Fibroblast of skin of scalp (primary cell): Measurements from ENCODE around the gene SERINC3.
"Not testable (repeated sequence)": the region's sequence is repeated elsewhere in the genome, so short reads cannot be mapped to it uniquely, and the experiment has no call there.

Source experiments
- DNase-seq: peaks from one replicate; pipeline ENCODE4 v3.0.0-alpha.2; 2013

The SERINC3 gene

DNA sequence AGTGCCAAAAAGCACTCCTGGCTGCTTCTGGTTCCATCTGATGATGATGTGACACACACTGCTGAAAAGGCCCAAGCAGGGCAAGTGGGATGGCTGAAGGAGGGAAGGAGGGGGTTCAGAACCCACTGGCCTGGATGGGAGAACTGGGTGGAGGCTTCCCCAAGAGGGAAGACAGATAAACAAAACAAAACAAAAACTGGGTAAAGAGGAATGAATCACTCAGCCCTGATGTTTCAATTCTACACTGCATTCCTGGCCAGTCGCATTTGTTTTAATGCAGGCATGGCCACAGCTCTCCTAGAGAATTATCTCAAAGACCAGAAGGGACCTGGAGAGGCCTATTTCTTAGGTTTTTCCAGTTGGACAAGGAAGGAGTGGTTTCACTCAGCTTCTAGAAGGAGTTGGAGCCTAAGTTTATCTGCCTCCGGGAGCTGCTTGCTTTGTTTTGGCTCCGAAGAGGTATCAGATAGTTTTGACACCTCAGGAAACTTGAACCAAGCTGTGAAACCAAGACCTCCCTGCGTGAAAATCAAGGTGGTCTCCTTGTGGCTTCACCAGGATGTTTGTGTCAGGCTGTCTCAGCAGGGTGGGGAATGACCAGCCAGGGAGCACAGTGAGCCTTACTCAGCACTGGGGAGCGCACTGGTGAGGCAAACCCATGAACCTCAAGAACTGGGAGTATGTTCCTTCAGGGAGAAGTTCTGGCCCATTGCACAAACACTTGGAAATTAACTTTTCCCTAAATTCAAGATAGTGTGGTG lies 30.1 kb downstream of the SERINC3 start:
- DNase-seq: peak; percentile 84

- DNase-seq: no peak
These were observed 31.9 kb downstream of the SERINC3 start for GRCh38 chr20:44489931-44490330.

- DNase-seq: no peak
These were observed 32.6 kb downstream of the SERINC3 start for GRCh38 chr20:44489223-44489622.

DNA sequence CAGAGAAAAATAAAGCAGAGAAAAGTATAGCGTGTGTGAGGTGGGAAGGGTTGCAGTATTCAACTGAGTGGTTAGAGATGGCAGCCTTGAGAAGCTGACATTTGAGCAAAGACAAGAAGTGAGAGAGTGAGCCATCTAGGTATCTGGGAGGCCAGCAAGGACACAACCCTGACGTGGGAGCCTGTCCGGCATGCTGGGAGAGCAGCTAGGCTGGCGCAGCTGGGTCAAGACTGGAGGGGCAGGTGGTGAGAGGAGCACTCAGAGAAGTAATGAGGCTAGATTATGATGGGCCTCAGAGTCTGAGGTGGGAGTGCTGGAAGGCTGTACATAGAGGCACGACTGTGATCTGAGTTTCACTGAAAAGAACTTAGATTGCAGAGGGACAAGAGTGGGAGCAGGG lies 33.3 kb downstream of the SERINC3 start:
- DNase-seq: no peak

DNA sequence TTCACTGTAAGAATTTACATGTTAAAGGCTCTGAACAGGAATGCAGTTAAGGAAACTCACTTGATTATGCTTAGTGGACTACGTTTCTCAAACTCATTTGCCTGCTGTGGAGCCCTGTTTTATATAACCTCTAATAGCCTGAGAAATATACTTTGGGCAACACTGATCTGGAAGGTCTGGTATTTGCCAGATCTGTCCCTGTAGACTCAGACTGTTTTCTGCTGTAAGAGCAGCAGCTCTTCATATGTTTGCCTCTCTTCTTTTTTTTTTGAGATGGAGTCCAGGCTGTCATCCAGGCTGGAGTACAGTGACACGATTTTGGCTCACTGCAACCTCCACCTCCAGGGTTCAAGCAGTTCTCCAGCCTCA lies 36.1 kb downstream of the SERINC3 start:
- DNase-seq: no peak

DNA sequence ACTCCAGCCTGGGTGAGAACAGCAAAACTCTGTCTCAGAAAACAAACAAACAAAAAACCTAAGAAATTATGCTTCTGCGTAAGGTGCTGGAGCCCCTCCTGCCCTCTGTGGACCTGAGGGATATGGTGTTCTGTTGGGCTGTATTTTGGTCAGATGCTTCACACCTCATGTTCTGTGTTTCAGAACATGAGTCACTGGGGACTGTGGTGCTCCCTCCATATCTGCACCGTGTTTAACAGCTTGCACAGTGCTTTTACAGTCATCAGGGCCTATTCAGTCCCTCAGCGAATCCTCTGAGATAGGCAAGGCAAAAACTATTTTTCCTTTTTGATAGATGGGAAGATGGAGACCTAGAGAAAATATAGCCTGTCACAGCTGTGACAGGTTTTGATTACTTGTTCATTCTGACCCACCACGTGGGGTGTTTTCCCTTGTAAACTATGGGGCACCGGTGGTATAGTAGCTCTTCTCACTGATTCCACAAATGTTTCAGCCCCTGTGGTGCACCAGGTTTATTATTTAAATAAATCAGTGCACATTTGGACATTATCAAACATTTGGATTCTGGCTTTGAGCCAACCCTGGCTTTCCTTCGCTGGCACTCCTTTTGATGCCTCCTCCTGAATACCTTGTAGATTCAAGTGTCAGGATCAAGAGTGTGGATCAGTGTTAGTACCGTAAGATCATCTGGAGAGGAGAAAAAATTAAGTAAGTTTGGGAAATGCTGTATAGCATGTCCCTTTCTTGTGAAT lies 36.6 kb downstream of the SERINC3 start:
- DNase-seq: no peak

- DNase-seq: no peak
These were observed 38.8 kb downstream of the SERINC3 start for GRCh38 chr20:44483112-44483511.

DNA sequence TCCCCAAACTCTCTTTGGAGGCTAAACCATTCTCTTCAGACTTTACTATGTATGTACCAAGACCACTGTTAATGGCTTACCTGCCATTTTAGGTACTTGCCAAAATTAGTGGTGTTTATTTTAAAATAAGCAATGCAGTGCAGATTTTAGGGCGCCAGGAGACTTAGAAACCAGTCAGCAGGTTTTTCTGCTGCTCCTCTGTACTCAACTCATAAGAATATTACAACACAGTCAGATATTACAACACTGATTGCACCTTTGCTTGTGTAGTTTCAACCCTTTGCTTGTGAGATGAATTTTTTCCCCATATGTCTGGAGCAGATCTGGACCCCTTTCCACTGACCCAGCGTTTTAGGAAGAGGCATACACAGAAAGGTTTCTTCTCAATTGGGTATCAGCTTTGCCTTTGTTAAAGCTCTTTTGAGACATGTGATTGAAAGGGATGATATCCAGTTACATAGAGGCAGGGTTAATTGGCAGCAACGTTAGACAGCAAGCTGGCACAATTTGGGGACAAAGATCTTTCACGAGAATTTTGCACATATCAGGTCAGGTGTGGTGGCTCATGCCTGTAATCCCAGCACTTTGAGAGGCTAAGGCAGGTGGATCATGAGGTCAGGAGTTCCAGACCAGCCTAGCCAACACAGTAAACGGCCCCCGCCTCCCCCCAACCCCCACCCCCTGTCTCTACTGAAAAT lies 40.0 kb downstream of the SERINC3 start:
- no peak for DNase-seq

GRCh38 chr20:44480097-44480496 lies 41.8 kb downstream of the SERINC3 start:
- no peak for DNase-seq

- no peak for DNase-seq
These were observed 42.2 kb downstream of the SERINC3 start for GRCh38 chr20:44479643-44480042.

DNA sequence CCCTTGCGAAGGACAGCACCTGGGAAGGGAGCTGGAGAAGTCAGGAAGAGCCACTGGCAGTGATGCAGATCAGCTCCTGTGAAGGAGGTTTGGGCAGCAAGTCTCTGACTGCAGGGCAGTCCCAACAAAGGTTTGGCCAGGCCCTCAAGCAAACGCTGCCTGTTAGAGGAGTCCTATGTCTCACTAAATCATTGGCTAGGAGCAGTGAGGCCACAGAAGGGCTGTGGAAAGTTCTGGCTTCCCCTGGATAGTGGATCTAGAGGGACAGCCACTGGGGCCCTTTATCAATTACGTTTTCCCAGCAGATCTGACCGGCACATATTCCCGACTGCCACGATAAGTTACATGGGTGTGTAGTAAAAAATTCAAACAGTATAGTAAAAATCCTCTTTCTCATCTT lies 43.7 kb downstream of the SERINC3 start:
- no peak for DNase-seq

DNA sequence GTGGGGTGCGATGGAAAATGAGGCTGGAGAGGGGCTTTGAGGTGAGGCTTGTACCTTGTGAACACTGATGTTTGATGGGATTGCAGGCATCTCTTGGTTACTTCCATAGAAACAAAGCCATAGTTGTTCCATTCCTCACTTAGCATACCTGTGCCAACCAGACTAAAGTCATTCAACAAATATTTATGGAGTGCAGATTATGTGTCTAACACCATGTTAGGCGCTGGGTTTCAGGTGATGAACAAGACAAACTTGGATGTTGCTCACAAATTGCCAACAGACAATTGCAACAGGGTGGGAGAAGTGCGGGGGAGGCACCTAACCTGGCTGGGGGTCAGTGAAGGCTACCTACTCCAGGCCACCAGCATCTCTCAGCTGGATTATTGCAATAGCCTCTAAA lies 44.7 kb downstream of the SERINC3 start:
- DNase-seq: no peak

- peak; percentile 80 for DNase-seq
These were observed 45.9 kb downstream of the SERINC3 start, which contains the start of gene TTPAL for GRCh38 chr20:44475694-44476560. TSS of gene TTPAL (plus strand) at chr20:44475874. CDS start at chr20:44480000, 4,126 bp downstream.

DNA sequence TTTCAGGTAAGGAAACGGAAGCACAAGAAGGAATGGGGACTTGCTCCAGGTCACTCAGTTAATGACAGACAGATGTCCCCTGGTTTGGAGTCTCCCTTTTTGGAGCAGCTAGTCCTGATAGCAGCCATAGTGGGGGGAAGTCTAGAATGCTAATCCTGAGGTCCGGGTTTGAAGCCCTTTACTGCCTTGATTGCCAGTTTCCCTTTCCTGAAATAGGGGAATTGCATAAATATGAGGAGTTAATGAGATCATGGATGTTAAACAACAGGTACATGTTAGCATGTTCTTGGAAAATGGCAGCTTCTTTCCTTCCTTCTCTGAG lies 46.5 kb downstream of the SERINC3 start:
- DNase-seq: no peak

- DNase-seq: not testable (repeated sequence)
These were observed 49.6 kb downstream of the SERINC3 start for GRCh38 chr20:44472283-44472682.

DNA sequence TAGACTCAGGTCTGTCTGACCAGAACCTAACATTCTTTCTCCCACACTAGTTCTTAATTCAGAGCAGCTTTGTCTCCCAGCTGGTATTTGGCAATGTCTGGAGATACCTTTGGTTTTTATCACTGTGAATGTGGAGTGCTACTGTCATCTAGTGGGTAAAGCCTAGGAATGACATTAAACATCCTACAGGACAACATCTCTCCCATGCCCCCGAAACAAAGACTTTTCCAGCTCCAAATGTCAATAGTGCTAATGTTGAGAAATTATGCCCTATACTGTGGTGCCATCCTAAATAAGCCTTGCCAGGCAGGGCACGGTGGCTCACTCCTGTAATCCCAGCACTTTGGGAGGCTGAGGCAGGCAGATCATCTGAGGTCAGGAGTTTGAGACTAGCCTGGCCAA lies 50.4 kb downstream of the SERINC3 start:
- DNase-seq: peak; percentile 62

DNA sequence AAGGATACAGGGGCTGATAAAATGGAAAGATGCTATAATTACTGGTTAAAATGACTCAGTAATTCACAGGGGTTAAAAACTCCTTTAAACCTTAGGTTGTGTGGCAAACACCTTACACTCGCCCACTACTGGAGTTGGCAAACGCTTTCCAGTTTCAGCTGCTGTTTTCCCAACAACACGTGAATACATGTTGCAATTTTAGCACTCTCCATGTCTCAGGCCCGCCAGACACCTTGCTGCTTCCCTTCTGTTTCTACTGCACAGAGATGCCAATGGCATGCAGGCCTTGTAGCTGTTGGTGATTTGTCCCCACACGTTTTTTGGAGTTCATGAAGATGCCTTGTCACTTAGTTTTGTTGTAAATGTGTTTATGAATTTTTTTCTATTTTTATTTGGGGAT lies 51.5 kb downstream of the SERINC3 start:
- no peak for DNase-seq

- DNase-seq: no peak
These were observed 53.7 kb downstream of the SERINC3 start for GRCh38 chr20:44468044-44468782.

DNA sequence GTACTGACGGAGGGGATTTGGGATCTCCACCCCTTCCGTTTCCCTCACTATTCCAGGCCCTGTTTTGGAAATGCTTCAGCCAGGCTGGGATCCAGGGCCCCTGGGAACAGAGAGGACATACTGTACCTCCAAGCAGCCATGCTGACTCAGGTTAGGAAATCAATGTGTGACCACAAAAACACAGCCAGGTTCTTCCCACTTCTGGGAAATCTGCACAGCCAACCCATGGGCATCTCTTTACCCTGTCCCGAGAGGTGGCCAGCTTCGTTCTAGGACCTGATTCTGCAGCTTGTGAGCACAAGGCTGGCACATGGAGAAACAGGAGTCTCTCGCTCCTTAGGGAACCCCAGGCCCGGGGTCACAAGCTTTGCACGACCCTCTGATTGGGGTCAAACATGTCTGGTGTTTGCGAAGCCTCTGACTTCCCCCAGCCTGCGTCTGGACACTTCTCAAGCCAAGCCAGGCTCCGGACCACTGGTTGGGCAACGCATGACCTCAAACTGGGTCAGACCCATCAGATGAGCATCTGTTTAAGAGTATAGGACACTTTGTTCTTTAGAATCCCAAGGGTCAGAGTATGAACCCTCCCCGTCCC lies 54.5 kb downstream of the SERINC3 start:
- no peak for DNase-seq

- DNase-seq: no peak
These were observed 56.8 kb downstream of the SERINC3 start for GRCh38 chr20:44465001-44465560.

DNA sequence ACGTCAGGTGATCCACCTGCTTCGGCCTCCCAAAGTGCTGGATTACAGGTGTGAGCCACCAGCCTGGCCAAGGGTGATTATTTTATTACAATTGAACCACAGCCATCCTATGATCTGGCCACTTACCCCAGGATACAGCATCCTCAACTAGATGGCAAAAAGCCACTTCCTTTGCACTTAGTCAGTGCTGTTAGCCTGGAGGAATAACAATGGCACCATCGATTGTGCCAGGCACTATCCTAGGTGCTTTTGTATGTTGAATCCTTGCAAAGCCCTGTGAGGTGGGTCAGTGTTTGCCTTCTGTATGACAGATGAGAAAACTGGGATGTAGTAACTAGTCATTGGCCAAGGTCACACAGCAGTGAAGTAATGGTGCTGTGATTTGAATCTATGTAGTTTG lies 57.4 kb downstream of the SERINC3 start:
- no peak for DNase-seq
